GM19467 (cell line): ENCODE results near the gene ACSM5.

ENCODE experiments used
- ATAC-seq: cut with Tn5 transposase; IDR thresholded peaks from one replicate; pipeline ENCODE4 v1.9.1; 2021; ENCODE audit warnings: mild to moderate bottlenecking, moderate library complexity; ENCODE audit not compliant: unreplicated experiment

Gene ACSM5, protein sequence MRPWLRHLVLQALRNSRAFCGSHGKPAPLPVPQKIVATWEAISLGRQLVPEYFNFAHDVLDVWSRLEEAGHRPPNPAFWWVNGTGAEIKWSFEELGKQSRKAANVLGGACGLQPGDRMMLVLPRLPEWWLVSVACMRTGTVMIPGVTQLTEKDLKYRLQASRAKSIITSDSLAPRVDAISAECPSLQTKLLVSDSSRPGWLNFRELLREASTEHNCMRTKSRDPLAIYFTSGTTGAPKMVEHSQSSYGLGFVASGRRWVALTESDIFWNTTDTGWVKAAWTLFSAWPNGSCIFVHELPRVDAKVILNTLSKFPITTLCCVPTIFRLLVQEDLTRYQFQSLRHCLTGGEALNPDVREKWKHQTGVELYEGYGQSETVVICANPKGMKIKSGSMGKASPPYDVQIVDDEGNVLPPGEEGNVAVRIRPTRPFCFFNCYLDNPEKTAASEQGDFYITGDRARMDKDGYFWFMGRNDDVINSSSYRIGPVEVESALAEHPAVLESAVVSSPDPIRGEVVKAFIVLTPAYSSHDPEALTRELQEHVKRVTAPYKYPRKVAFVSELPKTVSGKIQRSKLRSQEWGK

GRCh38 chr16:20409398-20410120, at the start of gene ACSM5:
Gene ACSM5, plus strand, starts transcription at chr16:20409534. Its CDS starts 1,951 bp downstream, at chr16:20411485.
- ATAC-seq: no peak

GRCh38 chr16:20359997-20360396, 49.3 kb upstream of the ACSM5 start:
- ATAC-seq: no peak

DNA sequence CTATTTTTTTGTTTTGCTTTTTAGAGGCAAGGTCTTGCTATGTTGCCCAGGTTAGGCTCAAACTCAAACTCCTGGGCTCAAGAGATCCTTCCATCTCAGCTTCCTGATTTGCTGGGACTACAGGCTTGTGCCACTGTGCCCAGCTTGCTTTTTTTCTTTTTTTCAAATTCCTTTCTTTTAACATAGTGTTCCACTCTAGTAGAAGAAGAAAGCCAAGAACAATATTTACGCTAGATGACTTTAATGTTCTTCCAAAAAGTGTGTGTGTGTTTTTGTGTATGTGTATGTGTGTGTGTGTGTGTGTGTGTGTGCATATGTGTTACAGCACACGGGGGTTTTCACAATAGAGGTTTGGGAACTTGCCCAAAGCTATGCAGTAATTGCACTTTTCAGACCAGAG, 46.1 kb upstream of the ACSM5 start:
- no peak for ATAC-seq

DNA sequence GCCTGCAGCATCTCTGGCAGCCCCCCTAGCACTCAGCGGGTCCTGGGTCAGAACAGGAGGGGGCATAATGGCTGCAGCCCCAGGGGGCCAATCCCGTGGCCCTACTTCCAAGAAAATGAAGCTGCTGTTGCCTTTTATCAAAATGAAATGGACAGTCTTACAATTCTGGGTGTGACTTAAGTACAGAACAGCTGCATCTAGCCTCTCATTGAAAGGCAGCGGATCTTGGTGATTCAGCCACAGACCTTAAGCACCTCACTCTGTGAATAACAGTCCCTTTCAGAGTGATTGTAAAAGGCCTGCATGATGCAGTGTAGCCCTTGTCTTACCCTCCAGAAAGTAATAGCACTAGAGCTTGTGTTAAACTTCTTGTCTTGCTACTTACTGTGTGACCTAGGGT, 45.3 kb upstream of the ACSM5 start:
- ATAC-seq: no peak

DNA sequence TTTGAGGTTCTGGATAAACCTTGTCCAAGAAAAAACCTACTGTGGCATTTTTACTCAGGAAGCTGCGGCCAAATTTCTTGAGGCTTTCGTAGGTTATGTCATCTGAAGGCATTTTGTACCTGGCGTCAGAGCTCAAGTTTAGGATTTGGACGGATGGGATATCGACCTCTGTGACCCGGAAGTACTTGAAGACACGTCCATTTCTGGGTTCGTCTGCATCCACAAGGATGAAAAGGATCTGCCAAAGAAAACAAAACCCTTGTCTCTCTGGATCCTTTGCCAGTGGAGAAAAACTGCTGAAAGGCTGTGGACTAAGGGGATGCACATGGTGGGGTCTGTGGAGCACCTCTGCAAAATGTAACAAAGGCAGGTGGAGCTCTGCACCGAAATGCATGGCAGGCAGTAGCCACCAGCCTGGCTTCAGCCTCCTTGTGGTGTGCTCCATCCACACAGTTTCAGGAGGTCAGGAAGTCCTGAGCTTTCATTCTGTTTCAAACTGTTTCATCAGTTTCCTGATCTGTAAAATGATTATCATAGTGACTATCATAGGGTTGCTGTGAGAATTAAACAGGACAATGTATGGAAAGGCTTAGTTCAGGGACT, 39.8 kb upstream of the ACSM5 start:
- ATAC-seq: no peak

- no peak for ATAC-seq
Observed at GRCh38 chr16:20372701-20373100, 36.6 kb upstream of the ACSM5 start.

- no peak for ATAC-seq
Observed at GRCh38 chr16:20377181-20377580, 32.2 kb upstream of the ACSM5 start.

GRCh38 chr16:20380782-20381181, 28.6 kb upstream of the ACSM5 start:
- ATAC-seq: no peak

DNA sequence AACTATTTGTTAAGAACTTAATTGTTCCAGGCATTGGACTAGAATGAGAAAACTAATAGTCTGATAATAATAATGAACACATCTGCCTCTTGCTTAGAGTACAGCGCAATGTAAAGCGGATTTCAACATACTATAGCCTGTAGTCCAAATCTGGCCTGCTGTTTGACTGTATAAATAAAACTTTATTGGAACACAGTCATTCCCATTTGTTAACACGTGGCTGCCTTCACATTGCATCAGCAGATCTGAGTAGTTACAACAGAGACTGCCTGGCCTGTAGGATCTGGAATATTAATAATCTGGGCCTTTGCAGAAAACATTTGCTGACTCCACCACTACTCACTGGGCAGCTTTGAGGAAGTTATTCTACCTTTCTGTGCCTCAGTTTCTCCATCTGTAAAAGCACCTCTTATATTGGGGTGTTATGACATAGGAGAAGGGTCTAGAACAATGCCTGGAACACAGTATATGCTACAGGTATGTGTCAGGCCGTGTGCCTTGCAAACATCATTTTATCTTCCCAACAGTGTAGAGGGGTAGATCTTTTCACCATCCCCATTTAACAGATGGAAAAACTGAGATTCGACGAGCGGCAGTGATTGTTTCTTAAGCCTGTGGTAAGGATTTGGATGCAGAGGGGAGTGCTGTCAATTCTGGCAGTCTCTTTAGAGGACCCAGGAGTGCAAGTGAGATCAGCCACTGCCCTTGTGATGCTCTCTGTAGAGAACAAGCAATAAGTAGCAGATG, 27.0 kb upstream of the ACSM5 start:
- ATAC-seq: no peak

GRCh38 chr16:20383106-20384029, 26.0 kb upstream of the ACSM5 start:
- no peak for ATAC-seq

- no peak for ATAC-seq
Observed at GRCh38 chr16:20385844-20386832, 23.2 kb upstream of the ACSM5 start.

GRCh38 chr16:20387978-20388377, 21.4 kb upstream of the ACSM5 start:
- ATAC-seq: no peak

- no peak for ATAC-seq
Observed at GRCh38 chr16:20388854-20389253, 20.5 kb upstream of the ACSM5 start.

GRCh38 chr16:20391045-20391444, 18.3 kb upstream of the ACSM5 start:
- no peak for ATAC-seq

DNA sequence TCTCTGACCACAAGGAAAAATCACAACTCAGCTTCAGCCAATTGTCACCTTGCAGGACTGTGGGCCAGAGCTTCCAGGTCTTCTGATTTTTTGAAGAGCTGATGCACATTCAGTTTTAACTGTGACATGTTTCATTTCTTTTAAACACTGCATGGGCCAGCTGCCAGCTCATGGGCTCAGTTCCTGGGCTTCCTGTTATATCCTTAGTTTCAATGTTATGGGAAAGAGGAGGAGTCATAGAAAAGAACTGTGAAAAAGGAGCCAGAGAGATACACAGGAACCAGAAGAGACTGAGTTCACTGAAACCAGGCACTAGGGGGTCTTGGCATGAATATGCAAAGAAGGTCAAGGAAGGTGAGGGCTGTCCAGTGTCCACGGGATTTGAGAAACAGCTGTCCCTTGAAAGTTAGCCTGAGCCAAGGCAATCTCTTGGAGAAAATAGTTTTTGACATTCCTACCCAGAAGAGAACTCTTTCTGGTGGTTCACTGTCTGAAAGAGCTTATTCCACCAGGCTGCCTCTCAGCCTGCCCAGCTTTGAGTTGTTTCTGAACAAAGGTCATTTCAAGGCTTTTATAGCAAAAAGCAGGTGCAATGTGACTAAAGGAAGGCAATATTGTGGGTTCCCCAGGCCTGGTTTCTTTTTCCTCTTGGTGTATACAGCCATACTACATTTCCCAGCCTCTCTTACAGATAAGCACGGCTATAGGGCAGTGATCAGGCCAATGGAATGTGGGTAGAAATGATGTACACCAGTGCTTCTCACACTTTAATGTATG, 15.3 kb upstream of the ACSM5 start:
- no peak for ATAC-seq

DNA sequence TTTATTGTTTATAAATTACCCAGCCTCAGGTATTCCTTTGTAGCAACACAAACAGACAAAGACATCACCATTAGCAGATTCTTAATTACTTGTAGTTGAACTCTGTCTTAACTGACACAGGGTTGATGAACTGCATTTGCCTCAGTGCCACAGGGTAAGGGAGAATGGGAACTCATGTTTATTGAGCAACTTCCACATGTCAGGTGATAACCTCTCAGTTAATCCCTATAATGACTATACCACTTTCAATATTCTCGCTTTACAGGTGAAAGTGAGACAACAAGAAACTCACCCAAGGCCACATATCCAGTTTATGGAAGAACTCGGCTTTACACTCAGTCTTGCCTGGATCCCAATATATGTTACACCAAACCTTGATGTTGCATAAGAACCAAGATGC, 13.4 kb upstream of the ACSM5 start:
- no peak for ATAC-seq

- no peak for ATAC-seq
Observed at GRCh38 chr16:20396846-20397467, 12.4 kb upstream of the ACSM5 start.
